WTC11 (cell line): ENCODE data around the gene DYNC1I1. TPM values are rescaled to one million over a fixed set of nuclear protein-coding genes. Genes with fewer than 3 reads are reported as not detected.

Experiments used
- ATAC-seq: fragments of 200-7000 bp; cut with Tn5 transposase; 2 replicates; pipeline ENCODE4 v1.10.0; 2021; ENCODE audit warnings: mild to moderate bottlenecking, moderate library complexity
- CTCF ChIA-PET: fragments of 300-600 bp; sonication (Branson Sonifier 250); formaldehyde crosslinking; loops from one replicate; lab custom pipeline; 2021; ENCODE audit warnings: antibody characterized with exemption; lab: Charles Lee
- POLR2A ChIA-PET: fragments of 350-600 bp; sonication (Branson Sonifier 250); formaldehyde crosslinking; loops from one replicate; lab custom pipeline; 2021; ENCODE audit warnings: antibody characterized with exemption; lab: Charles Lee
- DNase-seq: peaks from one replicate; pipeline ENCODE4 v3.0.0; 2021; ENCODE audit warnings: low spot score
- H3K27ac Mint-ChIP-seq: 2 replicates; pipeline ENCODE4 v1.8.0; 2021; ENCODE audit warnings: mixed read lengths
- H3K27me3 Mint-ChIP-seq: 2 replicates; pipeline ENCODE4 v1.8.0; 2021; ENCODE audit warnings: low read depth, mild to moderate bottlenecking, moderate library complexity, mixed read lengths
- H3K36me3 Mint-ChIP-seq: 2 replicates; pipeline ENCODE4 v1.8.0; 2021; ENCODE audit warnings: mixed read lengths
- H3K4me1 Mint-ChIP-seq: 2 replicates; pipeline ENCODE4 v1.8.0; 2022; ENCODE audit warnings: mixed read lengths
- H3K4me3 Mint-ChIP-seq: 2 replicates; pipeline ENCODE4 v1.8.0; 2021; ENCODE audit warnings: mild to moderate bottlenecking, moderate library complexity, mixed read lengths
- H3K9me3 Mint-ChIP-seq: 2 replicates; pipeline ENCODE4 v1.8.0; 2021; ENCODE audit warnings: mixed read lengths
- ATF1 ChIP-seq: sonication (generic); formaldehyde crosslinking; IDR thresholded peaks from 2 replicates; pipeline ENCODE4 v1.8.1; 2023; ENCODE audit warnings: mild to moderate bottlenecking, moderate library complexity, missing genetic modification reagents
- ETV6 ChIP-seq: sonication (generic); formaldehyde crosslinking; IDR thresholded peaks from 2 replicates; pipeline ENCODE4 v1.8.1; 2022; ENCODE audit warnings: mild to moderate bottlenecking, missing genetic modification reagents
- FOXP1 ChIP-seq: sonication (generic); formaldehyde crosslinking; IDR thresholded peaks from 2 replicates; pipeline ENCODE4 v1.8.0; 2022; ENCODE audit warnings: missing genetic modification reagents, mild to moderate bottlenecking, moderate library complexity, borderline replicate concordance
- GABPB1 ChIP-seq: sonication (generic); formaldehyde crosslinking; IDR thresholded peaks from 2 replicates; pipeline ENCODE4 v1.8.1; 2023; ENCODE audit warnings: mild to moderate bottlenecking, missing genetic modification reagents
- MYBL2 ChIP-seq: sonication (generic); formaldehyde crosslinking; IDR thresholded peaks from 2 replicates; pipeline ENCODE4 v1.8.1; 2023; ENCODE audit warnings: mild to moderate bottlenecking, moderate library complexity, missing genetic modification reagents
- RELA ChIP-seq: sonication (generic); formaldehyde crosslinking; IDR thresholded peaks from 2 replicates; pipeline ENCODE4 v1.8.1; 2022; ENCODE audit warnings: missing genetic modification reagents, mild to moderate bottlenecking, borderline replicate concordance
- SMAD3 ChIP-seq: sonication (generic); formaldehyde crosslinking; IDR thresholded peaks from 2 replicates; pipeline ENCODE4 v1.8.0; 2022; ENCODE audit warnings: missing genetic modification reagents, mild to moderate bottlenecking, borderline replicate concordance
- TEAD1 ChIP-seq: sonication (generic); formaldehyde crosslinking; IDR thresholded peaks from 2 replicates; pipeline ENCODE4 v1.8.0; 2022; ENCODE audit warnings: mild to moderate bottlenecking, missing genetic modification reagents
- ZBTB21 ChIP-seq: sonication (generic); formaldehyde crosslinking; IDR thresholded peaks from 2 replicates; pipeline ENCODE4 v1.8.1; 2023; ENCODE audit warnings: mild to moderate bottlenecking, missing genetic modification reagents, borderline replicate concordance
- ZNF121 ChIP-seq: sonication (generic); formaldehyde crosslinking; IDR thresholded peaks from 2 replicates; pipeline ENCODE4 v1.8.0; 2023; ENCODE audit warnings: missing genetic modification reagents
- ZNF138 ChIP-seq: sonication (generic); formaldehyde crosslinking; conservative IDR thresholded peaks from 2 replicates; pipeline ENCODE4 v1.8.1; 2022; ENCODE audit warnings: mild to moderate bottlenecking, moderate library complexity, missing genetic modification reagents
- ZNF396 ChIP-seq: fragments of 250-450 bp; sonication (Bioruptor Pico); IDR thresholded peaks from 2 replicates; pipeline ENCODE4 v1.8.0; 2021; ENCODE audit warnings: mild to moderate bottlenecking, moderate library complexity, borderline replicate concordance
- ZNF416 ChIP-seq: fragments of 250-450 bp; sonication (Bioruptor Pico); IDR thresholded peaks from 2 replicates; pipeline ENCODE4 v1.9.0; 2021; ENCODE audit warnings: mild to moderate bottlenecking, inconsistent platforms
- total RNA-seq: library from RNA; stranded (reverse); gene quantifications from 3 replicates; pipeline ENCODE4 v1.2.3, GENCODE V29; 2021
- TF ChIP-seq, protein P1 (sequence below): sonication (generic); formaldehyde crosslinking; IDR thresholded peaks from 2 replicates; pipeline ENCODE4 v1.8.0; 2023; ENCODE audit warnings: missing genetic modification reagents, mild to moderate bottlenecking, borderline replicate concordance
- TF ChIP-seq, protein P2 (sequence below): sonication (generic); formaldehyde crosslinking; IDR thresholded peaks from 2 replicates; pipeline ENCODE4 v1.8.1; 2022; ENCODE audit warnings: low read depth, missing genetic modification reagents, borderline replicate concordance
- TF ChIP-seq, protein P3 (sequence below): fragments of 250-450 bp; sonication (Bioruptor Pico); IDR thresholded peaks from 2 replicates; pipeline ENCODE4 v2.1.2; 2022; ENCODE audit warnings: mild to moderate bottlenecking, moderate library complexity
- TF ChIP-seq, protein P4 (sequence below): fragments of 250-450 bp; sonication (Bioruptor Pico); conservative IDR thresholded peaks from 2 replicates; pipeline ENCODE4 v1.9.0; 2021; ENCODE audit warnings: mild to moderate bottlenecking
- TF ChIP-seq, protein P5 (sequence below): sonication (generic); formaldehyde crosslinking; IDR thresholded peaks from 2 replicates; pipeline ENCODE4 v1.8.0; 2022; ENCODE audit warnings: mild to moderate bottlenecking, missing genetic modification reagents
- TF ChIP-seq, protein P6 (sequence below): sonication (generic); formaldehyde crosslinking; conservative IDR thresholded peaks from 2 replicates; pipeline ENCODE4 v1.8.1; 2022; ENCODE audit warnings: mild to moderate bottlenecking, missing genetic modification reagents

The DYNC1I1 gene
- total RNA-seq, 1 experiment from 2014 or later = 2.8 TPM

DNA sequence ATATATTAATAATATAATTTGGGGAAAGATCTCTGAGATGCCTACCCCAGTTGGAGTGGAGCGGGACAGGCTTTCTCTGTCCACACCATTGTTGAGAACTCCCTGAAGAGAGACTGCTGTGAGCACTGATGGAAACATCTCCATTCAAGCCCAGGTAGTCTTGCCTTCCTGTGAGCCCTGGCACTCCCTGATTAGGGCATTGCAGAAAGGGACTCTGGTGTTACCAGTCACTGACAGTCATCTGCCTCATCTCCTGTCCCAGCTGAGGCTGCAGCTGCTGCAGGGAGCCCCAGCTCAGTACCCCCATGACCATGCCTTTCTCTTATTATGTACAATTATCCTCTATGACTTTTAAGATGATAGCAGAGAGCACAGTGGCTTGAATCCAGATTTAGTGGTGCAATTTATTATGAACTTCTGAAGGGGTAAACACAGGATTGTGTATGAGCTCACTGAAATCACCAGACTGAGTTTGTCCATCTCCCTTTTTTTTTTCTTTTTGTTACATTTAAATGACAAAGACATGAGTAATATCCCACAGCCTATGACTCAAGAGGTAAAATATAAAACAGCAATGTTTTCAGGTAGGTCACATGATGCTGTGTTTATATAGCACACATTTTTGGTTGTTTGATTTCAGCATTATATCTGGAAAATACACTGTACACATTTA, 312.7 kb downstream of the DYNC1I1 start:
- H3K4me1 Mint-ChIP-seq = no peaks in the 10 kb centered on the region
- DNase-seq (no peak), ATAC-seq (no peak)
- no peaks in the 10 kb centered on the region for H3K27me3 Mint-ChIP-seq
- H3K9me3 Mint-ChIP-seq = no peaks in the 10 kb centered on the region
- ChIA-PET POLR2A (no interaction called here), CTCF (interaction anchor here (0.6 kb wide), 2 partner anchors 45 to 907 kb away, joined by 3 to 5 read pairs; no protein-coding TSS in a partner anchor)
- no peaks in the 10 kb centered on the region for H3K36me3 Mint-ChIP-seq
- no peak overlapping the region for H3K4me3 Mint-ChIP-seq
- no peak overlapping the region for H3K27ac Mint-ChIP-seq
- TF ChIP-seq, protein P1, sequence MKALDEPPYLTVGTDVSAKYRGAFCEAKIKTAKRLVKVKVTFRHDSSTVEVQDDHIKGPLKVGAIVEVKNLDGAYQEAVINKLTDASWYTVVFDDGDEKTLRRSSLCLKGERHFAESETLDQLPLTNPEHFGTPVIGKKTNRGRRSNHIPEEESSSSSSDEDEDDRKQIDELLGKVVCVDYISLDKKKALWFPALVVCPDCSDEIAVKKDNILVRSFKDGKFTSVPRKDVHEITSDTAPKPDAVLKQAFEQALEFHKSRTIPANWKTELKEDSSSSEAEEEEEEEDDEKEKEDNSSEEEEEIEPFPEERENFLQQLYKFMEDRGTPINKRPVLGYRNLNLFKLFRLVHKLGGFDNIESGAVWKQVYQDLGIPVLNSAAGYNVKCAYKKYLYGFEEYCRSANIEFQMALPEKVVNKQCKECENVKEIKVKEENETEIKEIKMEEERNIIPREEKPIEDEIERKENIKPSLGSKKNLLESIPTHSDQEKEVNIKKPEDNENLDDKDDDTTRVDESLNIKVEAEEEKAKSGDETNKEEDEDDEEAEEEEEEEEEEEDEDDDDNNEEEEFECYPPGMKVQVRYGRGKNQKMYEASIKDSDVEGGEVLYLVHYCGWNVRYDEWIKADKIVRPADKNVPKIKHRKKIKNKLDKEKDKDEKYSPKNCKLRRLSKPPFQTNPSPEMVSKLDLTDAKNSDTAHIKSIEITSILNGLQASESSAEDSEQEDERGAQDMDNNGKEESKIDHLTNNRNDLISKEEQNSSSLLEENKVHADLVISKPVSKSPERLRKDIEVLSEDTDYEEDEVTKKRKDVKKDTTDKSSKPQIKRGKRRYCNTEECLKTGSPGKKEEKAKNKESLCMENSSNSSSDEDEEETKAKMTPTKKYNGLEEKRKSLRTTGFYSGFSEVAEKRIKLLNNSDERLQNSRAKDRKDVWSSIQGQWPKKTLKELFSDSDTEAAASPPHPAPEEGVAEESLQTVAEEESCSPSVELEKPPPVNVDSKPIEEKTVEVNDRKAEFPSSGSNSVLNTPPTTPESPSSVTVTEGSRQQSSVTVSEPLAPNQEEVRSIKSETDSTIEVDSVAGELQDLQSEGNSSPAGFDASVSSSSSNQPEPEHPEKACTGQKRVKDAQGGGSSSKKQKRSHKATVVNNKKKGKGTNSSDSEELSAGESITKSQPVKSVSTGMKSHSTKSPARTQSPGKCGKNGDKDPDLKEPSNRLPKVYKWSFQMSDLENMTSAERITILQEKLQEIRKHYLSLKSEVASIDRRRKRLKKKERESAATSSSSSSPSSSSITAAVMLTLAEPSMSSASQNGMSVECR (CRISPR knock-in tag) = no peak
- TF ChIP-seq, protein P2, sequence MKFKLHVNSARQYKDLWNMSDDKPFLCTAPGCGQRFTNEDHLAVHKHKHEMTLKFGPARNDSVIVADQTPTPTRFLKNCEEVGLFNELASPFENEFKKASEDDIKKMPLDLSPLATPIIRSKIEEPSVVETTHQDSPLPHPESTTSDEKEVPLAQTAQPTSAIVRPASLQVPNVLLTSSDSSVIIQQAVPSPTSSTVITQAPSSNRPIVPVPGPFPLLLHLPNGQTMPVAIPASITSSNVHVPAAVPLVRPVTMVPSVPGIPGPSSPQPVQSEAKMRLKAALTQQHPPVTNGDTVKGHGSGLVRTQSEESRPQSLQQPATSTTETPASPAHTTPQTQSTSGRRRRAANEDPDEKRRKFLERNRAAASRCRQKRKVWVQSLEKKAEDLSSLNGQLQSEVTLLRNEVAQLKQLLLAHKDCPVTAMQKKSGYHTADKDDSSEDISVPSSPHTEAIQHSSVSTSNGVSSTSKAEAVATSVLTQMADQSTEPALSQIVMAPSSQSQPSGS (CRISPR knock-in tag) = no peak
- TF ChIP-seq ATF1 (CRISPR knock-in tag) = no peak
- TF ChIP-seq, protein P3, sequence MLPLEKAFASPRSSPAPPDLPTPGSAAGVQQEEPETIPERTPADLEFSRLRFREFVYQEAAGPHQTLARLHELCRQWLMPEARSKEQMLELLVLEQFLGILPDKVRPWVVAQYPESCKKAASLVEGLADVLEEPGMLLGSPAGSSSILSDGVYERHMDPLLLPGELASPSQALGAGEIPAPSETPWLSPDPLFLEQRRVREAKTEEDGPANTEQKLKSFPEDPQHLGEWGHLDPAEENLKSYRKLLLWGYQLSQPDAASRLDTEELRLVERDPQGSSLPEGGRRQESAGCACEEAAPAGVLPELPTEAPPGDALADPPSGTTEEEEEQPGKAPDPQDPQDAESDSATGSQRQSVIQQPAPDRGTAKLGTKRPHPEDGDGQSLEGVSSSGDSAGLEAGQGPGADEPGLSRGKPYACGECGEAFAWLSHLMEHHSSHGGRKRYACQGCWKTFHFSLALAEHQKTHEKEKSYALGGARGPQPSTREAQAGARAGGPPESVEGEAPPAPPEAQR (CRISPR knock-in tag) = no peak
- TF ChIP-seq, protein P4, sequence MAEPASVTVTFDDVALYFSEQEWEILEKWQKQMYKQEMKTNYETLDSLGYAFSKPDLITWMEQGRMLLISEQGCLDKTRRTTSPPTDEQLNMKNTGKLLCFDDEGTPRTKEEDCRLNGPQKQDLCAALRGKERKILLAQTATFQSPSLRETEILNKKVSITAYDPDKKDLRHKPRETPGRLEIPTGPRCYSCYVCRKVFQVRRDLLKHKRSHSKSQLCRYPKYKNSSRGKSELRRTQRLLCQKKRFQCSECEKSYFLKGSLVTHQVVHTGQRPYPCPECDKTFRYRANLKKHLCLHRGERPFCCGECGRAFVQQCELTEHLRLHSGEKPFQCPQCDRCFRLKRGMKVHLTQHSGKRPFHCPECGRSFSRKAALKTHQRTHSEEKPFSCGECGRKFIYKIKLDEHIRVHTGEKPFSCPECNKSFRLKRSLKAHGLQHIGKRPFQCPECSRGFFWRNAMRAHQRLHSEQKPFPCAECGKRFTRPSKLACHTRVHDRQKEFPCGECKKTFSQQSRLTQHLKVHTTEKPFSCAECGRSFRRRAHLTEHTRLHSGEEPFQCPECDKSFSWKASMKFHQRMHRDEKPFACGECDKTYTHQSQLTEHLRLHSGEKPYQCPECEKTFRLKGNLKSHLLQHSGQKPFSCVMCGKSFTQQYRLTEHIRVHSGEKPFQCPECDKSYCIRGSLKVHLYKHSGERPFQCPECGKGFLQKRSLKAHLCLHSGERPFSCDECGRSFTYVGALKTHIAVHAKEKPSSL (CRISPR knock-in tag) = no peak
- TF ChIP-seq GABPB1 (CRISPR knock-in tag) = no peak
- no peak for TF ChIP-seq ETV6 (CRISPR knock-in tag)
- TF ChIP-seq, all 79 proteins: peak for 0

DNA sequence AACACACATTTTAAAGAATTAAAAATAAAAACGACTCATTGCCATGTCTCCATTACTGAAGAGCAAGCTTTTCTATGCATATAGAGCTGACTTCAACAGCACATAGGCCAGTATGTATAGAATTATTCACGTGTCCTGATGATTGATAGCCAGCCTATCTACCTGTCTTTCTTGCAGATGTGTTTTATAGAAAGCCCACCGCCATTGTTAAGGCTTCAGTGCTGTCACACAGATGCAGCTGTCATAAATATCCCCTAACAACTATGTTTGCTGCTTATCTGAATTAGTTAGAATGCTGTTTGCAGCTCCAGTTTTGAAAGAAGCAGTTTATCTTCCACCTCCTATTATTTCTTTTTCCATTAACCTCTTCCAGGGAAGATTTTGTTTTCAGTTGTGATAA, 313.6 kb downstream of the DYNC1I1 start:
- no peaks in the 10 kb centered on the region for H3K36me3 Mint-ChIP-seq
- ChIA-PET POLR2A (no interaction called here), CTCF (interaction anchor here (0.6 kb wide), 1 partner anchor 44 kb away, joined by 3 read pairs; no protein-coding TSS in a partner anchor)
- ATAC-seq (no peak), DNase-seq (no peak)
- TF ChIP-seq ZNF396 (CRISPR knock-in tag) = no peak
- H3K4me3 Mint-ChIP-seq = no peak overlapping the region
- H3K9me3 Mint-ChIP-seq = no peaks in the 10 kb centered on the region
- H3K27me3 Mint-ChIP-seq = no peaks in the 10 kb centered on the region
- H3K4me1 Mint-ChIP-seq = no peaks in the 10 kb centered on the region
- no peak overlapping the region for H3K27ac Mint-ChIP-seq

DNA sequence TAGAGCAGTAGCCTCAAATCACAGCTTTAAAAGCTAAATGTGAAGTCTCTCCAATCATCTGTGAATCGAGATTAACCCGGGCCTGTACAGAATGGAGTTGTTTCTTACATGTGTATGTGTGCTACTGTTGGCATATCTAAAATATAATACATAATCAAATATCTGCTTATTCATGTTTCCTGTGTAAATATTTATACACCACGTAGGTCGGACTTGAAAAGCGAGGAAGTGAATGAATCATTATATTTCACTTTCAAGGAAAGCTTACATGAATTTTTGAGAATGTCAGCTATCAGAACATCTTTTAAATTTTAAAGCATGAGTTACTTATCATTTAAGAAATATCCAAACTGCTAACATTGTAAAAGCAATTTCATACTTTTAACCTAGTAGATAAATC, 316.2 kb downstream of the DYNC1I1 start:
- Mint-ChIP-seq H3K4me3 (no peak overlapping the region), H3K27ac (no peak overlapping the region), H3K27me3 (no peaks in the 10 kb centered on the region; the same call in 1 of the 2 replicates), H3K9me3 (no peaks in the 10 kb centered on the region), H3K36me3 (no peaks in the 10 kb centered on the region), H3K4me1 (no peaks in the 10 kb centered on the region)
- ChIA-PET POLR2A (no interaction called here), CTCF (interaction anchor here (0.8 to 1.2 kb wide), 3 partner anchors 11 to 38 kb away, joined by 3 read pairs; no protein-coding TSS in a partner anchor)
- no peak for ATAC-seq
- DNase-seq = no peak
- TF ChIP-seq TEAD1 (no peak), ZBTB21 (no peak), FOXP1 (no peak), ZNF416 (CRISPR knock-in tag) (no peak), MYBL2 (CRISPR knock-in tag) (no peak), SMAD3 (CRISPR knock-in tag) (no peak), ZNF138 (CRISPR knock-in tag) (no peak), ZNF121 (CRISPR knock-in tag) (no peak), RELA (no peak)
- TF ChIP-seq, protein P2 (CRISPR knock-in tag) = no peak
- TF ChIP-seq, protein P5, sequence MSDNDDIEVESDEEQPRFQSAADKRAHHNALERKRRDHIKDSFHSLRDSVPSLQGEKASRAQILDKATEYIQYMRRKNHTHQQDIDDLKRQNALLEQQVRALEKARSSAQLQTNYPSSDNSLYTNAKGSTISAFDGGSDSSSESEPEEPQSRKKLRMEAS = no peak
- TF ChIP-seq, protein P6, sequence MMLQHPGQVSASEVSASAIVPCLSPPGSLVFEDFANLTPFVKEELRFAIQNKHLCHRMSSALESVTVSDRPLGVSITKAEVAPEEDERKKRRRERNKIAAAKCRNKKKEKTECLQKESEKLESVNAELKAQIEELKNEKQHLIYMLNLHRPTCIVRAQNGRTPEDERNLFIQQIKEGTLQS (CRISPR knock-in tag) = no peak
